GM20431 (cell line): Measurements from ENCODE around the gene ST8SIA5.
"Not testable (repeated sequence)": the region's sequence is repeated elsewhere in the genome, so short reads cannot be mapped to it uniquely, and the experiment has no call there.

ENCODE experiments used
- in situ Hi-C: fragments of 300-500 bp; cut with MseI, MboI; formaldehyde crosslinking; loops from one replicate; pipeline ENCODE4 v1.15.0; 2020; ENCODE audit warnings: low sequenced_read_pairs; ENCODE audit not compliant: unreplicated experiment

Gene ST8SIA5, protein sequence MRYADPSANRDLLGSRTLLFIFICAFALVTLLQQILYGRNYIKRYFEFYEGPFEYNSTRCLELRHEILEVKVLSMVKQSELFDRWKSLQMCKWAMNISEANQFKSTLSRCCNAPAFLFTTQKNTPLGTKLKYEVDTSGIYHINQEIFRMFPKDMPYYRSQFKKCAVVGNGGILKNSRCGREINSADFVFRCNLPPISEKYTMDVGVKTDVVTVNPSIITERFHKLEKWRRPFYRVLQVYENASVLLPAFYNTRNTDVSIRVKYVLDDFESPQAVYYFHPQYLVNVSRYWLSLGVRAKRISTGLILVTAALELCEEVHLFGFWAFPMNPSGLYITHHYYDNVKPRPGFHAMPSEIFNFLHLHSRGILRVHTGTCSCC

GRCh38 chr18:46756559-46757201 lies at the start of gene ST8SIA5:
TSS of gene ST8SIA5 (minus strand) at chr18:46757053. CDS start at chr18:46756508, 545 bp downstream.
- in situ Hi-C loops = no loop called here

DNA sequence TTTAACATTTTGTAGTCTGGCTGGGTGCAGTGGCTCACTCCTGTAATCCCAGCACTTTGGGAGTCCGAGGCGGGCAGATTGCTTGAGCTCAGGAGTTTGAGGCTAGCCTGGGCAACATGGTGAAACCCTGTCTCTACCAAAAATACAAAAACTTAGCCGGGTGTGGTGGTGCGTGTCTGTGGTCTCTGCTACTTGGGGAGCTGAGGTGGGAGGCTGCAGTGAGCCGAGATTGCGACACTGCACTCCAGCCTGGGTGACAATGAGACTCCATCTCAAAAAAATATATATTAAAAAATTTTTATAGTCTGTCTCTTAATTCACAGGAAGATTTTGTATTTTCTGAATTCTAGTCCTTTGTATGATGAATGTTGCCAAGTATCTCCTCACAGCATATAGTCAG lies 39.1 kb upstream of the ST8SIA5 start:
- in situ Hi-C loops = not testable (repeated sequence)

DNA sequence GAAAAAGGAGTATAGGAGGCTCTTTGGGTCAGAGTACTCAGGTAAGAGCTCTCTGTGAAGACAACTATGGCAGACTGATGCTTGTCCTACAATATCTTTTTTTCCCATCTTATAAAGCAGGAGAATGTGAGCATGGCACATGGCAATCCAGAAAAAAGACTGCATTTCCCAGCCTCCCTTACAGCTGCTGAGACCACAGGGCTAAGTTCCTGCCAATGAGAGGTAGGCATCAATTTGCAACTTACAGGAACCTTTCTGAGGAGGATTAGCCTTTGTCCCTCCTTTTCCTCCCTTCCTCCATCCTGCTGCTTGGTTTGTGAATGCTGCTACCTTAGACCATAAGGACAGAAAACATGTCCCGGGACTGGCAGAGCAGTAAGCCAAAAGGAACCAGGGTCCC lies 37.8 kb upstream of the ST8SIA5 start:
- in situ Hi-C loops = no loop called here

DNA sequence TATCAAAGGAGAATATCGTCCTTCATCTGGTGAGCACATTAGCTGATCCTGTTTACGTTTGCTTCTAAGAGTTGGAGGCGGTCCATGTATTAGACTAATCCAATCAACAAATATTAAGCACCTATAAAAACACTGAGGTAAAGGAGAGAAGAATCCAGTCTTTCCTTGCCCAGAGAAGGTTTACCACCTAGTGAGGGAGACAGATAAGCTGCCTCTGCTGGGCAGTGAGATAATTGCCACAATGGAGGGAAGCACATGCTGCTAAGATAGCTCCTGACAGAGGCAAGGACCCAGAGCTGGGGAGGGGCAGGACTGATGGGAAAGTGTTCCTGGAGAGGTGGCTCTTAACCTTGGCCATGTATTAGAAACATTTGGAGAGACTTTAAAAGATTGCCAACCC lies 36.7 kb upstream of the ST8SIA5 start:
- in situ Hi-C loops = no loop called here

DNA sequence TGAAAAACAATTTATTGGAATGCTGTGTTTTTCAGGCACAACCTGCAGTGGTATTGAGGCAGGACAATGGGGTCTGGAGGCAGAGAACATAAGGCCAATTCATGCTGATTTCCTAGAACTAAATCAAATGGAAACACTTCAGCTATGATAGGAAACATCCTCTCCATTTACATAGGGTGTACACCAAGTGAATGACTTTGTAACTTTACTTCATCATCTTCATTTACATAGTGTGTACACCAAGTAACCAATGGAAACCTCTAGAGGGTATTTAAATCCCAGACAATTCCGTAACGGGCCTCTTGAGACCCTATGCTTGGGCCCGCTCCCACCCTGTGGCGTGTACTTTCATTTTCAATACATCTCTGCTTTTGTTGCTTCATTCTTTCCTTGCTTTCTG lies 32.2 kb upstream of the ST8SIA5 start:
- in situ Hi-C loops = no loop called here

GRCh38 chr18:46787674-46788073 lies 30.8 kb upstream of the ST8SIA5 start:
- in situ Hi-C loops = no loop called here

DNA sequence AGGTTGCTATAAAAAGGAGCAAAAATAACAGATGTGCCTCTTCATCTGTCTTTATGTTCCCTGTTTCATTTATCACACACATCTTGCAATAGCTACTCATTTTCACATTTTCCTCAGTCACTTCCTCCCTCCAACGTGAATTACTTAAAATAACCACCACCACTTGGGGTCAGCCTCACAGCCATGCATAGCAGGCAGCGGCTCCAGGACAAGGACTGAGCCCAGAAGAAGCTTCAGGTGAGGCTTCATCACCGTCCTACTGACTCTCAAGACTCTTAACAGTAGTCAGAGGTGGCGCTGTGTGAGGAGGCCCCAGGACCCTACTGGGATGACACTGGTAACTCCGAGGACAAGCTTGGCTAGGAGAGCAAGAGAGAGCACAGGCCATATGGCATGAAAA lies 15.5 kb upstream of the ST8SIA5 start:
- in situ Hi-C loops = no loop called here

DNA sequence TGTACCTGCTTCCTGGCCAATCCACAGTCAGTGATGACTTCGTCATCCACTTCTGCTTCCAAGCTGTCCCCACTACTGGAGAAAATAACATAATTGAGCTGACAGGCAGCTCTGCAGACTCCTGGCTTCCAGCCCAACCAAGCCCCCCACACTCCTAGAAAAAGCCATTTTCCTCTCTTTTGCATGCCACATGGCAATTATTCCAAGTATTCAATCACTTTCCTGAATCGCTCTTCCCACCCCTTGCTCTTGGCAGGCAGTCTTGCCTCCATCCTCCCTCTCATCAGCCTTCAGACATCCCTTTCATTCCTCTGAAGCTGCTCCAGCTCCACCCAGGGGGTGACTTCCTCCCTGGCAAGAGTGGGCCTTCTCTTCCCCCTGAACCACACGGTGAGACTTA lies 14.3 kb upstream of the ST8SIA5 start:
- in situ Hi-C loops = no loop called here

GRCh38 chr18:46770708-46771107 lies 13.9 kb upstream of the ST8SIA5 start:
- in situ Hi-C loops = no loop called here

GRCh38 chr18:46768166-46768921 lies 11.5 kb upstream of the ST8SIA5 start:
- in situ Hi-C loops = no loop called here

GRCh38 chr18:46767217-46767616 lies 10.4 kb upstream of the ST8SIA5 start:
- in situ Hi-C loops = no loop called here

GRCh38 chr18:46764586-46764985 lies 7.7 kb upstream of the ST8SIA5 start:
- in situ Hi-C loops = no loop called here

DNA sequence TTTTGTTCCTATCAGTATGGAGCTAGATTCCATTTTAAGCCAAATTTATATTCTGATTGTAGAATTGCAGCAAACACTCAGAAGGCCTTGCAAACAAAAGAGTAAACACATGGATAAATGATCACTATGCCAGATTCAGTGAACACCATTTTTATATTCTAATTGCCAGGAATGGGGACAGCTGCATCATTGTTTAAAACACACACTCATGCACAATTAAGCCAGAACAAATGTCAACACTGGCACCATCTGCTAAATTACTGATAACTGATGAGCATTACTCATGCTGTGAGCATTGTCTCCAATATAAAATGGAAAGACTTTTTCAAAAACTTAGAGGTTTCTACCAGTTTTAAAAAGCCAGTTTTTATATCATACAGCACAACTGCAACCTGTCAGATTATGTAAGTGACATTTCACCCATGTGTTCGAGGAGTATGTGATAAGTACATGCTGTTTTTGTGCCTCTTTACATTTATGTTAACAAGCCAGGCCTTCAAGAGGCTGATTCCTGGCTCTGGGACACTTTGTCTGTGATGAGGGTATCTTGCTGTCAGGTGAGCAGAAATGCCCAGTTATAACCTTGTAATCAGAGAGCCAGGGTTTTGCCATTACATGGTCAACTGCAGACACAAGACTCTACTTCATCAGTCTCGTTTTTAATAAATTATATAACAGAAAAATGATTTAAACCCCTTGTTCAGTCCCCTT lies 4.4 kb upstream of the ST8SIA5 start:
- in situ Hi-C loops = no loop called here

- in situ Hi-C loops = no loop called here
Measured at GRCh38 chr18:46759890-46760289, 3.0 kb upstream of the ST8SIA5 start.

DNA sequence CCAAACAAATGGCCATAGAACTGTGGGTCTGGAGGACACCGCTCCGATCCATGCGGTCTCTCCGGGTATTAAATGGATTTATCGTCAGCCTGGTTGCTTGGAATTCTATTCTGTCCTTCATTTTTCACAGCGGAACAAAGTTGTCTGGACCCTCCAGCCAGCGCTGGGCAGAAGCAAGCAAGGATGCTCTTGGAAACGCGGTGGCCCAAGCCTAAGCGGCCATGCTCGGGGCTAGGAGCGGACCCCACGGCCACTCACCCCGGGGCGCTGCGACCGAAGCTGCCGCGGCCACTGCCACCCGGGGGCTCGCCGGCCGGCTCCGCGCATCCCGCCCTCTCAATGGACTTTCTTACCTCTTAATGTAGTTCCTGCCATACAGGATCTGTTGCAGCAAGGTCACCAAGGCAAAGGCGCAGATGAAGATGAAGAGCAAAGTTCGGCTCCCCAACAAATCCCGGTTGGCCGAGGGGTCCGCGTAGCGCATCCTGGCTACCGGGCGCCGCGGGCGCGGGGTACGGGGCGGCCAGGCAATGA lies 761 bp downstream of the ST8SIA5 start:
- in situ Hi-C loops = no loop called here

GRCh38 chr18:46755315-46756024 lies 1.4 kb downstream of the ST8SIA5 start:
- in situ Hi-C loops = no loop called here

DNA sequence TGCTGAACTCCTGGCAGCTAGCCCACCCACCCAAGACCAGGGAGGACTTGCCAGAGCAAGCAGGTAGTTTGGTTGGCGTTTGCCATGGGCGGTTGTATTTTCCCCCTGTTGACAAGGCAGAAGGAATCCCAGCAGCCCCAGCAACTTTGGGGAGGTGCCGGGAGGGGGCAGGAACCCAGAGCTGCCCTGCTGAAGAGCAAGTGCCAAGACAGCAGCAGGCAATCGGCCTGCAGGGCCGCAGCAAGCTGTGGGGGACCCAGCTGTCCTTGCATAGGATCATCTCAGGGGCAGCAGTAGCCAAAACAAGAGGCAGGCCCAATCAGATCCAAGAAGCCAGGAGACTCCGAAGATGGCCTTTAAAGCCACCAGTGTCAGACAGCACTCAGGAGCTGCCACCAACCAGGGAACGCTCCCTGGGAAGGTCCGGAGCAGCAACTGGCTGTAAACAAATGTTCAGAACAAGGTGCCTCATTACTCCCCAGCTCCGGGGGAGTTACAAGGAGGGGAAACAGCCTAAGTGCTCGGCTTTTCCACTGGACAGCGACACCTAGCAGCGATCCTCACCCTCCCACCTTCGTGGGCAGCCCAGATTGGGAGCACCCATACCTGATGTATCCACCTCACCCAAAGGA lies 2.1 kb downstream of the ST8SIA5 start:
- in situ Hi-C loops = no loop called here

GRCh38 chr18:46754188-46754587 lies 2.7 kb downstream of the ST8SIA5 start:
- in situ Hi-C loops = no loop called here

- in situ Hi-C loops = no loop called here
Measured at GRCh38 chr18:46751882-46752281, 5.0 kb downstream of the ST8SIA5 start.
